OCI-LY7 (cell line): ENCODE results near the gene GP1BB.

Experiments used
- EZH2phosphoT487 ChIP-seq: fragments of 200-600 bp; sonication (generic); IDR thresholded peaks from 2 replicates; pipeline ENCODE4 v1.6.1; 2018; ENCODE audit warnings: low read depth, borderline replicate concordance, mild to moderate bottlenecking, mixed run types, antibody characterized with exemption, low read length, moderate library complexity, mixed read lengths
- TF ChIP-seq, protein P1 (sequence below): fragments of 200-600 bp; sonication (generic); conservative IDR thresholded peaks from 2 replicates; pipeline ENCODE4 v1.5.1; 2014; ENCODE audit warnings: mild to moderate bottlenecking, antibody characterized with exemption, low read length, moderate library complexity, mixed read lengths

- TF ChIP-seq, protein P1, sequence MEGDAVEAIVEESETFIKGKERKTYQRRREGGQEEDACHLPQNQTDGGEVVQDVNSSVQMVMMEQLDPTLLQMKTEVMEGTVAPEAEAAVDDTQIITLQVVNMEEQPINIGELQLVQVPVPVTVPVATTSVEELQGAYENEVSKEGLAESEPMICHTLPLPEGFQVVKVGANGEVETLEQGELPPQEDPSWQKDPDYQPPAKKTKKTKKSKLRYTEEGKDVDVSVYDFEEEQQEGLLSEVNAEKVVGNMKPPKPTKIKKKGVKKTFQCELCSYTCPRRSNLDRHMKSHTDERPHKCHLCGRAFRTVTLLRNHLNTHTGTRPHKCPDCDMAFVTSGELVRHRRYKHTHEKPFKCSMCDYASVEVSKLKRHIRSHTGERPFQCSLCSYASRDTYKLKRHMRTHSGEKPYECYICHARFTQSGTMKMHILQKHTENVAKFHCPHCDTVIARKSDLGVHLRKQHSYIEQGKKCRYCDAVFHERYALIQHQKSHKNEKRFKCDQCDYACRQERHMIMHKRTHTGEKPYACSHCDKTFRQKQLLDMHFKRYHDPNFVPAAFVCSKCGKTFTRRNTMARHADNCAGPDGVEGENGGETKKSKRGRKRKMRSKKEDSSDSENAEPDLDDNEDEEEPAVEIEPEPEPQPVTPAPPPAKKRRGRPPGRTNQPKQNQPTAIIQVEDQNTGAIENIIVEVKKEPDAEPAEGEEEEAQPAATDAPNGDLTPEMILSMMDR: no peak
- TF ChIP-seq EZH2phosphoT487: no peak
Measured at GRCh38 chr22:19680287-19680881, 43.0 kb upstream of the GP1BB start.
